Stimulated activated CD8-positive, alpha-beta memory T cell treated with anti-CD3 and anti-CD28 coated beads, Interleukin-4, amount 100 ng/mL, for 4 hours (primary cell): ENCODE results near the gene ATP9B.

Source experiments
- DNase-seq, 2 donors: peaks; one replicate each; pipeline ENCODE4 v3.0.0-alpha.2; 2020; ENCODE audit warnings: low read depth in 2 of 2, low spot score in 1 of 2

Gene ATP9B

DNA sequence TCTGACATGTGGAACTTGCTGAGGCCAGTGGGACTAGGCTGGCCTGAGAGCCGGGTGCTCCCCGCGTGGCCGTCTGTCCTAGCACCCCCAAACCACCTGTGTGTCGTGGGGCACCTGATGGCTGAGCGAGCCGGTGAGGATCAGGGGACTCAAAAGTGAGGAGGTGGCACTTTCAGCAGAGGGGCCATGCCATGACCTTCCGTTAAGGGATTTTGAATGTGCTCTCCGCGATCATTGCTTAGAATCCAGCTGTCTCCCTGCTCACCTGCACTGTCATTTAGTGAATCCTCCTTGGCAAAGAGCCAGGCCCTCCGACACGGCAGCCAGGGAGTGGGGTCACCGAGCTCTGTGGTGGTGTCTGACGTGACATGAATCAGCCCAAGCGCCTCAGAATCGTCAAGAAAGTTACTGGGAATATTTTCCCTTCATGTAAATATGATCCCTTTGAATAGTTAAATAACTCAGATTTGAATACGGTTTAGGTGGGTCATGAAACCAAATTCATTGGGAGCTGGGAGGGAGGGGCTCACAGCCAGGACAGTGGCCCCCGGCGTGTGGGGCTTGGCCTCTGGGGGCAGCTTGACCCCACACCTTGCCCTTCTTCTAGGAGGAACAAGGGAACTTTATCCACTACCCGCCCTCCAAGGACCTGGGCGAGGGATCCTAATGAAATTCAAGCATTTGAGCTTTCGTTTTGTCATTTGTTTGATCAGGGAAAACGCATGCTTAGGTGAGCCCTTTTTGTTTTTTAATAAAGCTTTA, 336.0 kb downstream of the ATP9B start:
- DNase-seq: no peak

DNA sequence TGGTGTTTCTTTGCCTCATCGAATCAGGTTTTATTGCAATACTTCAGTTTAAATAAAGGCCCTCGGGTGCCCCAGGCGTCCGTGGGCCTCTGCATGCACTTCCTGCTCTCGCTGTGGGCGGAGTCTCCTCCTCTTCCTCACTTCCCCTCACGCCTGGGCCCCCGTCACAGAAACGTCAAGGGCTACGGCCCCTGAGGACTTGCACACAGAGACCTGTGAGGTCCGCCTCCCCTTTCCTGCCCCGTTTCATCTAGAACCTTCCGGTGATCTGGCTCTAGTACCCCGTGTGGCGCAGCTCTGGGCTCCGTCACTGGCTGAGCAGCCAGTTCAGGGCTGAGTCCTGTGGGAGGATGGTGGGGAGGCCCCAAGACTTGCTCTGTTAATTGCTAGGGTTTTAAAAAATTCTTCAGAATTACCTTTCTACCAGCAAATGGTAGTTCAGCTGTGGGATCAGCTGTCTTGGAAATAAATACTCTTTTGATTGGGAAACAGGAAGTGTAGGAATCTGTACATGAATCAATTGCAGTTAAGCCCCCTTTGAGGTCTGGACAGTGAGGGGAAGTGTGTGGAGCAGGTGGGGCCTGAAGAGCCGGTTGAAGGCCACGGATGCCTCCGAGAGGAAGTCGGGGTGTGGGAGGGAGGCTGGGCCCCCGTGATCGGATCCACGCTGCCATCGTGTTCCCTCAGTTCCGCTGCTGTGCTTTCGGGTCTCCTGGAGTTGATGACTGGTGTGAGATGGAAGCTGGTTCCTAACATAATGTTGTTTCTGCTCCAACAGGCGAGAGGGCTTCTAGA, 336.8 kb downstream of the ATP9B start:
- DNase-seq: peak; percentile 69 to 76

DNA sequence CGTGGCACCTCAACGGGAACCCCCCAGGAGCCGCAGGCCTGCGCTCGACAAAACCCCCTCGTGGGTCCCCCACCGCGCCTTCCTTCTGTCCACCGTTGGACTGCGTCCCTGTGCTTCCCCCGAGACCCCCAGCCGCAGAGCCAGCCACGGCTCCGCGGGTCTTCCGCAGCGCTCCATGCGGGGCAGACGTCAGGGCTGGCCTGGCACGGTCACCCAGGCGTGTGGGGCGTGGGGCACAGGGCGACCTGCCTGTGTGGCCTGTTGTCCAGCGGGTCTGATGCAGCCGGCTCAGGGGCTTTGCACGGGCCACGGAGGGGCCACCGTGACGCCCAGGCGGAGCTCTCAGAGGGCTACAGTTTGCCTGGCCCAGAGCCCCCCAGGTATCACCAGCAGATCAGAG, 337.5 kb downstream of the ATP9B start:
- no peak for DNase-seq

DNA sequence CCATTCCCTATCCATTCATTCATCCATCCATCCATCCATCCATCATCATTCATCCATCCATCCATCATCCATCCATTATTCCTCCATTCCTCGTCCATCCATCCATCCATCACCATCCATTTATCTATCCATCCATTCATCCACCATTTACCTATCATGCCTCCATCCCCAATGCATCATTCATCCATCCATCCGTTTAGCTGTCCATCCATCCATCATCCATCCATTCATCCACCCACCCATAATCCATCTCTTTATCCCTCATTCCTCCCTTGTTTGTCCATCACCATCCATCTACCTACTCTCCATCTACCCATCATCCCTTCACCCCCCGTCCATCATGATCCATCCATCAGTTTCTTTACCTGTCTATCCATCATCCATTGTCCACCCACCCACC, 340.1 kb downstream of the ATP9B start:
- DNase-seq: no peak

DNA sequence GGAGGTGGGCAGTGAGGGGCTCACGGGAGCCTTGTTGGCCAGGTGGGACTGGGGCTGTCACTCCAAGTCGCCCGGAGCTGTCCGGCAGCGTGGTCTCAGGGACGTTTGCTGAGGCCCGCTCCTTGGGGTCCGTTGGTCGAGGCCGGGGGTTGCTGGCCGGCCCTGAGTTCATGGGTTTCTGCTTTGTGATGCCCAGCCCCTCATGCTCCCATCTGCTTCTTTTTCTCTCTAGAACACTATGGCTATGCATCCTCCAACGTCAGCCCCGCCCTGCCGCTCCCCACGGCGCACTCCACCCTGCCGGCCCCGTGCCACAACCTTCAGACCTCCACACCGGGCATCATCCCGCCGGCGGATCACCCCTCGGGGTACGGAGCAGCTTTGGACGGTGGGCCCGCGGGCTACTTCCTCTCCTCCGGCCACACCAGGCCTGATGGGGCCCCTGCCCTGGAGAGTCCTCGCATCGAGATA, 341.0 kb downstream of the ATP9B start:
- no peak for DNase-seq

DNA sequence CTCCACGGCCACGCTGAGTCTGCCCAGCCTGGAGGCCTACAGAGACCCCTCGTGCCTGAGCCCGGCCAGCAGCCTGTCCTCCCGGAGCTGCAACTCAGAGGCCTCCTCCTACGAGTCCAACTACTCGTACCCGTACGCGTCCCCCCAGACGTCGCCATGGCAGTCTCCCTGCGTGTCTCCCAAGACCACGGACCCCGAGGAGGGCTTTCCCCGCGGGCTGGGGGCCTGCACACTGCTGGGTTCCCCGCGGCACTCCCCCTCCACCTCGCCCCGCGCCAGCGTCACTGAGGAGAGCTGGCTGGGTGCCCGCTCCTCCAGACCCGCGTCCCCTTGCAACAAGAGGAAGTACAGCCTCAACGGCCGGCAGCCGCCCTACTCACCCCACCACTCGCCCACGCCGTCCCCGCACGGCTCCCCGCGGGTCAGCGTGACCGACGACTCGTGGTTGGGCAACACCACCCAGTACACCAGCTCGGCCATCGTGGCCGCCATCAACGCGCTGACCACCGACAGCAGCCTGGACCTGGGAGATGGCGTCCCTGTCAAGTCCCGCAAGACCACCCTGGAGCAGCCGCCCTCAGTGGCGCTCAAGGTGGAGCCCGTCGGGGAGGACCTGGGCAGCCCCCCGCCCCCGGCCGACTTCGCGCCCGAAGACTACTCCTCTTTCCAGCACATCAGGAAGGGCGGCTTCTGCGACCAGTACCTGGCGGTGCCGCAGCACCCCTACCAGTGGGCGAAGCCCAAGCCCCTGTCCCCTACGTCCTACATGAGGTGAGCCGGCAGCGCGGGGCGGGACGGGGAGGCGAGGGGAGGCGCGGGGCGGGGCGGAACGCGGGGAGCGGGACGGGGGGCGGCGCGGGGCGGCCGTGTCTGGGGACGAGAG, 341.8 kb downstream of the ATP9B start:
- no peak for DNase-seq

DNA sequence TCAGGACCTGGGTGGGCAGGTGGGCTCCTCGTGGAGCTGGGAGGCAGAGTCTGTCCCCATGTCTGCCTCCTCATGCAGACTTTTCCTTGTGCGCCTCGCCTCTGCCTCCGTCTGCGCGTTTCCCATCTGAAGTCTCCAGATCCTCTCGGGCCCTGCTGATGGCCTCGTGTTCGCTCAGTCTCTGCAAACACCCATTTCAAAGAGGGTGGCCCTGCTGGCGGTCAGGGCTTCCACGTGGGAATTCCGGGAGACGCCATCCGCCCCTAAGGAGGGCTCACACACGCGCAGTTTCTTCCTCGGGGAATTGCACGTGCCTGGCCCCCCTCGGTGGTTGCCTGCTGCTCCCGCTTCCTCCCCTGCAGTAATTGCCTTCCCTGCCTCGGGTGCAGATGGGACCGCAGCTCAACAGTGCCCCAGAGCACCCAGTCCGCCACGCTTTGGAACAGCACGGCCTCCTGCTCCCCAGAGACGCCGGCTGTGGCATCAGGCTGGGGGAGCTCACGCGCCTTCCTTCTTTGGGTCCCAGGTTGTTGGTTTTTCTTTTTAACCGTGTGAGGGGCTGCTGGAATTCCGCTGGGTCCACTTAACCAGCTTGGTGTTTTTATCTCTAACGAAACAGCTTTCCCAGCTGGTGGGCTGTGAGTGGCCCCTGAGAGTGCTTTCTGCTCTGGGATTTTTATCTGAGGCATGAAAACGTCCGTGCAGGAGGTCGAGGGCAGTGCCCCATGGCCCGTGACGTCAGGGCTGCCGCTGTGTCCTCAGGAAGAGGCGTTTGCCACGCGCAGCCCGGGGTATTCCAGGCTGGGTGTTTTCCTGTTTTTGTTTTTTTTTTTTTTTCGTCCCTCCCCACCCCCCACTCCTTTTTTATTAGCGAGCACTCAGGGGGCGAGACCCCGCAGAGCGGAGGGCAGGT, 342.7 kb downstream of the ATP9B start:
- DNase-seq: no peak

DNA sequence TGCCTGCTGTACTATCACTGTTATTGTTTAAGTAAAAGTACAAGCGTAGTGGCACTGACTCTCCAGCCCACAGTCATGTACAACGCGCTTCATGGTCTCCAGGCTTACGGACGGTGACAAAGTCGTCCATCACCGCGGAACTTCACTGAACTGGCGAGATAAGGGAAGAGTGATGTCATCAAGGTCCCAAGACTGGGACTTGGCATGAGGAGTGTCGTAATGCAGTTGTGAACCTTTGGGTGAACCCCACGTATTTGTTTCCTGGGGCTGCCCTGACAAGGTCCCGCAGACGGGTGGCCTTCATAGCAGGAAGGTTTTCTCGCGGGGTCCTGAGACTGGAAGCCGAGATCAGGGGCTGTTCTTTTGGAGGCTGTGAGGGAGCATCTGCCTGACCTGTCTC, 343.8 kb downstream of the ATP9B start:
- DNase-seq: no peak

DNA sequence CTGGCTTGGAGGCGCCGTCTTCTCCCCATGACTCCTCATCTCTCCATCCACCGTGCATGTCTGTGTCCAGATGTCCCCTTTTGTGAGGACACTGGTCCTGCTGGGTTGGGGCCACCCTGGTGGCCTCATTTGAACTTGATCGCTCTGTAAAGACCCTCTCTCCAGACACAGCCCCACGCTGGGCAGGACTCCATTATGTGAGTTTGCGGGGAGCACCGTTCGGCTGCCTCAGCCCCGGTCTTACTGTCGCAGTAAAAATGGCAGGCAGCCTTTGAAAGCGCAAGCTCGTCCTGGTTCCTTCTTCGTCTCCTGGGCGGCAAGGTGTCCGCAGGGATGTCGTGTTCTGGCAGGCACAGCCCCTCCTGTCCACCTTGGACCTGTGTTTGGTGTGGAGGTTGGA, 344.2 kb downstream of the ATP9B start:
- DNase-seq: no peak

DNA sequence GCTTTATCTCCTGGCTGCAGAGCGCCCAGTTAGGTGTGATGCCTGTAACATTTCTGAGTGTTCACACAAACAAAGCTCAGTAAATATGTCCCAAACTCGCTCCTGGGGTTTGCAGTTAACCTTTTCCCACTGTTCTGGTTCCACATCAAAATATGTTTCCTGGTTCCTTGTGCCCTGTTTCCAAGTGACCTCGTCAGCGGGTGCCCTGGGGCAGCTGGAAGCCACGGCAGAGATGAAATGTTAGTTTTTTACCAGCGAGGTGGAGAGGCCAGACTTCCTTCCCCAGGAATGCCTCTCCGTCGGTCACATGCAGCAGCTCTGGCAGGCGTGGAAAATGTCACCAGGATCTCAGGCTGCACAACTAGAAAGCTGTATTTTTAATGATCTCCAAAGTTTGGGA, 344.7 kb downstream of the ATP9B start:
- DNase-seq: no peak

DNA sequence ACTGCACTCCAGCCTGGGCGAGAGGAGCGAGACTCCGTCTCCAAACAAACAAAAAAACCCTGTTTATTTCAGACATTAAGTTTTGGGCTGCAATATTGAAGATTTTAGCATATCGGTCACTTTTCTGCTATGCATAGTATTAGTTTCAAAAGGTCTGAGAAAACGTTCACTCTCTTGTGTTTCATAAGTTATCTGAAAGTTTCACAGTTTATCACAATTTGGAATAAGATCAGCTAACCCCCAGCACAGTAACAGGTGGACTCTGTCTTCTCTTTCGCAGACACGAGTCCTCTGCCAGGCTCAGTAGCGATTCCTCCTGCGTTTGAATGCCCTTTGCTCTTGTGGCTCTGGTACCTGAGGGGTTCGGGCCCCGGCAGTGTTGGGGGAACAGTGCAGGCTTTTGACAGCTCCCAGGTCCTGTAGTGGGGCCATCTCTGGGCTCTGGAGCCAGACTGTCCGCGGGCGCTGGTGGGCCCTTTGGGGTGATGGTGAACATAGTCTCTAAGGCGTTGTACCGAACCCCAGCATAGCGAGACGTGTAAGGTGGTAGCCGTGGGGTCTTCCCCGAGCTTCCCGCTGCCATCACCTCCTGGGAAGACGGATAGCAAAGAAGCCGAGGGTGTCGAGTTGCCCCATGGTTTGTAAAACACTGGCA, 347.0 kb downstream of the ATP9B start:
- DNase-seq: no peak

DNA sequence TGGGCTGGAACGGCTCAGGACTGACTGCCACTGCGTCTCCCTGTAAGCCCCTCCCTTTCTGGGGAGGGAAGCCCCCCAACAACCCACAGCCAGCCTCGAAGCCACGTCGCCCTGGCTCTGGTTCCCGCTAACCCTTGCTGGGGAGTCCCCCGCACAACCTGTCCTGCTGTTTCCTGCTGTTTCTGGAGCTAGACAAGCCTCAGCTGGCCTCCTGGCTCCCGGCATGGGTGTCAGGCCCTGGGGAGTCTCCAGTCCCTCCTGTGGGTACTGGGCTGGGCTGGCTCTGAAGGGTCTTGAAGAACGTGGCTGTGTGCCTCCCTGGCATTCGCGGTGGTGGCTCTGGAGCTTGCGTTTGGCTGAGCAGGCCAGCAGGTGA, 347.5 kb downstream of the ATP9B start:
- DNase-seq: no peak

DNA sequence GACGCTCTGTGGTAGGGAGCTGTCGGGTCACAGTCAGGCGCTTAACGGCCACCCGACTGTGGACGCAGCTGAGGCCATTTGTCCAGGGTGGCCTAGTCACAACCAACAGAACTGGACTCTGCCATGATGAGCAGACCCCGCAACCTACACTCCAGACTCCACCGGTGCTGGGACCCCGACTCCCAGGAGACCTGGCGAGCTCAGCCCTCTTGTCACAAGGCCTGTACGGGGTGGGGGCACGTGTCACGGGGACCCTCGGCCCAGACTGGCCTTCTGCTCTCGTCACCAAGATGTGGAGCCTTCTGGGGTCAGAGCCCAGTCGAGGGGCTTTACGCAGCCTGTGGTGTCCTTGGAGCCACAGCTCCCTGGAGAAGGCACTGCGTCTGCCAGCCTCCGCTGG, 349.0 kb downstream of the ATP9B start:
- no peak for DNase-seq

DNA sequence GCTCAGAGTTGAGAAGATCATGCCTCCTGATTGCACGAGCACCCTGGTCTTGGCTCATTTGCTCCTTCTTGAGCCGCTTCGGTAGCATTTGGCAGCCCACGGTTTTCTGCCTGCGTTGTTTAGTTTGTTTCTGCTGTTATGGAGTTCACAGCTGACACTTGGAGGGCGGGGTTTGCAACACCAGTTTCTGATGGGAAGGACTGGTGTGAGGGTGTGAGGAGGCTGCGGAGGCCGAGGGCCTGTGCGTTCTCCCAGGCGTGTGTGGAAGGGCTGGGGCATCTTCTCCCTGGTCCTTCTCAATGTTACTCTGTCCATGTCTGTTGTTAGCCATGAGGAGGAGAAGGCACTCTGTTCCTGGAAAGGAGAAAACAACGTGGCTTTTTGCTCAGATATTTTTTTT, 349.4 kb downstream of the ATP9B start:
- DNase-seq: no peak

DNA sequence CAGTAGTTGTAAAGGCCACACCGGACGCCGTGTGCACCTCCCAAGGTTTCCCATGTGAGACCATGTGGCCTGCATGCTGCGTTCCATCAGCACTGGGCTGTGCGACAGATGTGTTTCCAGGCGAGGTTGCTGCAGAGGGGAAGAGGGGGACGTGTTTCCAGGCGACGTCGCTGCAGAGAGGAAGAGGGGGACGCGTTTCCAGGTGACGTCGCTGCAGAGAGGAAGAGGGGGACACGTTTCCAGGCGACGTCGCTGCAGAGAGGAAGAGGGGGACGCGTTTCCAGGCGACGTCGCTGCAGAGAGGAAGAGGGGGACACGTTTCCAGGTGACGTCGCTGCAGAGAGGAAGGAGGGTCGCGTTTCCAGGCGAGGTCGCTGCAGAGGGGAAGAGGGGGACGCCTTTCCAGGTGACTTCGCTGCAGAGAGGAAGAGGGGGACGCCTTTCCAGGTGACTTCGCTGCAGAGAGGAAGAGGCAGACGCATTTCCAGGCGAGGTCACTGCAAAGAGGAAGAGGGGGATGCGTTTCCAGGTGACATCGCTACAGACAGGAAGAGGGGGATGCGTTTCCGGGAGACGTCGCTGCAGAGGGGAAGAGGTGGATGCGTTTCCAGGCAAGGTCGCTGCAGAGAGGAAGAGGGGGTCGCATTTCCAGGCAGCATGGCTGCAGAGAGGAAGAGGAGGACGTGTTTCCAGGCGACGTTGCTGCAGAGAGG, 351.0 kb downstream of the ATP9B start:
- no peak for DNase-seq

DNA sequence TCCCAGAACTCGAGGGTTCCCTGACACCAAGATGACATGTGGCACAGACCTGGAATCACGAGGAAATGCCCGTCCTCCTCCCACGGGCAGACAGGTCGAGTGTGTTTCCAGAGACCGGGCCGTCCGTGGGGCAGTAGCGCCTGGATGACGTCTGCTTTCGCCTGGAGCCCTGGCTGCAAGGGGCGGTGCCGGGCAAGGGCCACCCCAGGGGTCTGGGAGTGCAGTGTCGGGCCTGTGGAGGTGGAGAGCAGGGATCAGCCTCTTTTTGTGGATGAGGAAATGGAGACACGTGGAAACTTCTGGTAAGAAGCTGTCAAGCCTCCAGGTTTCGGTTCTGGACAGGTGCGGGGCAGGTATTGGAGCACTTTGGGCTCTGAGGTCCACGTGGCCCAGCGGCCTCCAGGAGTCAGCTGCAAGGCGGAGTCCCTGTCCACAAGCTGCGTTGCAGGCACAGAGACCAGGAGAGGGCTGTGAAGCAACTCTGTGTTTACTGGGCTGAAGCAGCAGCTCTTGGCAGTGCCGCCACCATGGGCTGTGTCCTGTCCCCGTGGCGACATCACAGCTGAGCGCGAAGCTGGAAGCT, 352.2 kb downstream of the ATP9B start:
- no peak for DNase-seq

DNA sequence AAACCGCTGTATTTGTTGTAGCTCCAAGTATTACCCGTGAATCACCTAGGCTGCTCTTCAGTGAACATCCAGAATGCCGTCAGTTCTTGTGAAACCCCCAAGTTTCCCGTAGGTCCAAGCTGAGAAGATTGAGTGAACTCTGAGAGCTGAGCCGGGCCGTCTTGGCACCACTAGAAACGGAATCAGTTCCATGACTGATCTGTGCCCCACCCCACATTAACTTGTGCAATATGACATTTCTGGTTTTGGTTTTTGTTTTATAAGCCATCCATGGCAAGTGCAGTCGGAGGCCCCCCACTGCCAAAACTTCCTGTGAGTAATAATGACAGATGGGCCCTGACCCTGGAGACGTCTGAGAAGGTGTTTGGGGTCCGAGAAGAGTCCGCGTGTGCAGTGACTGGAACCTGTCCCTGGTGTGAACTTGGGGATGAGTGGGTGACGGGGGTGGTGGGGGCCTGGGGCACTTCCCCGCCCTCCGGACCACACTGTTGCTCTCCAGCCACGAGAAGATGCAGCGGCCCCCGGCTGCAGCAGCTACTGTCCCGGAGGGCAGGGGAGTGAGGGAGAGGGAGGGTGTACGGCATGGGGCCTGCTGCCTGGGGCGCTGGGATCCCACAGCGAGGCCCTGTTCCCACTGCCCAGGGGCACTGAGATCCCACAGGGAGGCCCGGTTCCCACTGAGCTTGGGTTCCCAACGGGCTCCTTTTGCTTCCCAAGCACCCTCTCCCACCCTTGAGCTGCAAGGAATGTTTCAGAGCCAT, 353.0 kb downstream of the ATP9B start:
- no peak for DNase-seq

DNA sequence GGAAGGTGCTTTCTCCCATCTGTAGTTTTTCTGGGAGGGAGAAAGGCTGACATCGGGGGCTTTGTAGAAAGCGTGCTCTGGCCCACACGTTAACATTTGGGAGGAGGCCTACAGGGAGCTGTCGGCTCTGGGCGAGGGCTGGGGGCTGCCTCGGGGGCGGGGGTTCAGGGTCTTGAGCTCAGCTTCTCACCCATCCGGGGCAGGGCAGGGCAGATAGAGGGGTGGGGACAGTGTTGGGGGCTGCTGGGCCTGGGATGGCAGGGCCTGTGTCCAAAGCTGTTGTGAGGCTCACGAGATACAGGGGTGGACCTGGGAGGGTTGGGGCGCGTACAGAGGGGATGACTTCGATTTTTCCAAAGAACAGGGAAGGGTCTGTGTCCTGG, 353.6 kb downstream of the ATP9B start:
- no peak for DNase-seq
